GM12801 (cell line): ENCODE data around the gene CEBPZ.

Experiments
- CTCF ChIP-seq: IDR thresholded peaks from one replicate; pipeline ENCODE4 v1.5.1; 2011; ENCODE audit warnings: control low read depth; ENCODE audit not compliant: insufficient read length; ENCODE audit errors: extremely low read depth

The CEBPZ gene

DNA sequence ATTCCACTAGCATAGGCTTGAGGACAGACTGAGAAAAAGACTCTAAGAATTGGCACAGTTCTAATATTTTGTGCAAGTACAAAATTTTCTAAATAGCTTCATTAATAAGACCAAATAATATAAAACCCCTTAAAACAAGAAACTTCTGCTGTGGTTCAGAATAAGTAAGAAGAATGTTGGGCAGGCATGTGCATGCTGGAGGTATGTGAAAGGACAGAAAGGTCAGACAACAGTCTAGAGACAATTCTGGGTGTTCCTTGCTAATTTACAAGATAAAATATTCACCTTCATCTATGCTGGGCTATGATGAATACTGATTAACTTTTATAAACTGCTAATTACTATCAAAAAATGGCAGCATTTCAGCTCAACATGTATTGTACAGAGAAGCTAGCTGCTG lies 20.2 kb downstream of the CEBPZ start:
- no peak for TF ChIP-seq CTCF

GRCh38 chr2:37205689-37206341 lies 25.6 kb downstream of the CEBPZ start:
- TF ChIP-seq CTCF: no peak

- TF ChIP-seq CTCF: no peak
Observed at GRCh38 chr2:37203708-37204107, 27.7 kb downstream of the CEBPZ start.

GRCh38 chr2:37201766-37202165 lies 29.6 kb downstream of the CEBPZ start:
- no peak for TF ChIP-seq CTCF

DNA sequence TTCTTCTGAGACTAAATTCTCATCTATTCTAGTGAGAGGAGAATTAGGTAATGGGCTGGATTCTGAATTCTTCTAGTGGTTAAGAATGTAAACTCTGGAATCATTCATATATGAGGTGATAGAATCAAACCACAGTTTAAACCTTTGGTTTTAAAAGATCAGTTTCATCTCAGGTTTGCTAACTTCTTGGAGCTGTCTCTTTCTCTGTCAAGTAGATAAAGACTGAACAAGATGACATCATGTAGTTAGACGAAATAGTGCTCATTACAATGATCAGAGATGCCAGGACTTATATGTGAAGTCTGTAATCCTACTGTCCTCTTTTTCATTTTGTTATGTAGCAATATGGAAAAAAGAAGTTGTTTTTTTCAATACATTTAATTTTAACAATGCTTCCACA lies 30.2 kb downstream of the CEBPZ start:
- TF ChIP-seq CTCF: no peak

DNA sequence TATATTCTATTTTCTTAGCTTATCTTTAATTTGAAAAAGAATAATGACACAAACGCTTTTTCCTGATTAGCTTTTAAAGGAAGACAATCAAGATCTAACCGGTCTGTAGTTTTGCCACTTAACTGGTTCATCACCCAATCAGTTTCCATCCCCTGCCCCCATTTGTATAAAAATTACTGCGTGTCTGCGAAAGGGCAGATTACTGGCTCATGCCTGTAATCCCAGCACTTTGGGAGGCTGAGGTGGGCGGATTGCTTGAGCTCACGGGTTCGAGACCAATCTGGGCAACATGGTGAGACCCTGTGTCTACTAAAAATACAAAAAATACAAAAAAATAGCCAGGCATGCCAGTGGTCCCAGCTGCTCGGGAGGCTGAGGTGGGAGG lies 32.7 kb downstream of the CEBPZ start:
- TF ChIP-seq CTCF: no peak

DNA sequence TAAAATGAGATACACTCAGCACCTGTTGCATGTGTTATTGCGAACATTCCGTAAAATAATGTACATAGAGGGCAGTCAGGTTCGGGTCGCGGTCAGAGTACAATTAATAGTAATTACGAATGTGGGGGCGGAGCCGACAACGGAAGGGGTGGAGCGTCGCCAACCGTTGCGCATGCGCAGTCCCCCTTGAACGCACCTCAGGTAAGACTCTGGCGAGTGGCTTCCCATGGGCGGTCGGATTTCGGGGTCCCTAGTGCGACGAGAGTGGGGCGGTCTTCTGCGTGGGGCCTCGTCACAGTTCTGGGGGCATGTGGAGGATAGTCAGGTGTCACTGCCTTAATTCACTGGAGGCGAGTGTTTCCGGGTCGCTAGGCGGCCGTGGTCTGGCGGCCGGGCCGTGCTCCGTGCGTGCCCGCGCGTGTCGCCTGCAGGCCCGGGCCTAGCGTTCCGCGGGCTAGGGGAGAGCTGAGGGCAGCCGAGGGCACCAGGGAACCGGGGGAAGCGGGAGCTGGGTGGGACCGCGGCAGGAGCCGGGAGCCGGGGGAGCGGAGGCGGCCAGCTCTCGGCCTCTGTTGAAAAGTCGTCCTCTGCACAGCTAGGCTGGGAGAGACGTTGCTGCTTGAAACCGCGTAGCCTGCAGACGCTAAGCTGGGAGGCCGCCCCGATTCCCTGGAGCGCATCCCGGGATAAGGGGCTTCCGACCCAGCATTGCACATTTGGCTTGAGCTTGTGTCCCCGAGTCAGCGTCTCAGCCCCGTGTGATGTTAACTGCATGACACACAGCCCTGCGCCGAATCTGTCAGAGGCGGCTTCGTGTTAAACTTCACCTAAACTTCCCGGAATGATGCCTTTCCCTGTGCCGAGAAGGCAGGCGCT lies 34.8 kb downstream of the CEBPZ start, which contains the start of gene CEBPZOS:
TSS of gene CEBPZOS (plus strand) at position 177 of the 876 bp plus-strand sequence. CDS start 3,209 bp downstream, outside the sequence.
- TF ChIP-seq CTCF: no peak
